Thyroid gland (tissue), 4 donors: ENCODE results near the gene ATP5ME.

Source experiments
- POLR2A ChIP-seq, 2 donors: fragments of 450-650 bp; IDR thresholded peaks; one replicate each; pipeline ENCODE4 v1.6.1; 2017; ENCODE audit warnings: antibody characterized with exemption in 2 of 2, mild to moderate bottlenecking in 2 of 2, moderate library complexity in 1 of 2
- TF ChIP-seq, protein P1 (sequence below), 6 experiments: fragments of 200-600 bp in 3 of 6; fragments of 450-650 bp in 3 of 6; sonication (generic) in 3 of 6; IDR thresholded peaks; one replicate each; pipeline ENCODE4 v1.5.1; 2016 to 2019; ENCODE audit warnings: antibody characterized with exemption in 6 of 6, mild to moderate bottlenecking in 2 of 6, inconsistent platforms in 1 of 6, moderate library complexity in 1 of 6

DNA sequence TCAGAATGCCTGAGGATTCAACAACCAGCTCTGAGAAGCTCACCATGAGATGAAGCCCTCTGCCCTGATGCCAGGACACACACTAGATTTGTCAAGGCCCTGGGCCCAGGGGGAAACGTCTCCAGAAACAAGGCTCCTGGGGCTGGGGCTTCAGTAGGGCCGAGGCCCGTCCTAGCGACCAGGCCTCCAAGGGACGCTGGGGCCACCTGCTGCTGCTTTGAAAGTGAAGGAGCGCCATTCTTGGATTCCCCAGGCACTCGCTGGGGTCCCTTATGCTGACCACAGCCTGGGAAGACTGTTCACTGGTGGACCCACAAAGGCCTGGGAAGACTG, 24.8 kb downstream of the ATP5ME start:
- TF ChIP-seq, protein P1, sequence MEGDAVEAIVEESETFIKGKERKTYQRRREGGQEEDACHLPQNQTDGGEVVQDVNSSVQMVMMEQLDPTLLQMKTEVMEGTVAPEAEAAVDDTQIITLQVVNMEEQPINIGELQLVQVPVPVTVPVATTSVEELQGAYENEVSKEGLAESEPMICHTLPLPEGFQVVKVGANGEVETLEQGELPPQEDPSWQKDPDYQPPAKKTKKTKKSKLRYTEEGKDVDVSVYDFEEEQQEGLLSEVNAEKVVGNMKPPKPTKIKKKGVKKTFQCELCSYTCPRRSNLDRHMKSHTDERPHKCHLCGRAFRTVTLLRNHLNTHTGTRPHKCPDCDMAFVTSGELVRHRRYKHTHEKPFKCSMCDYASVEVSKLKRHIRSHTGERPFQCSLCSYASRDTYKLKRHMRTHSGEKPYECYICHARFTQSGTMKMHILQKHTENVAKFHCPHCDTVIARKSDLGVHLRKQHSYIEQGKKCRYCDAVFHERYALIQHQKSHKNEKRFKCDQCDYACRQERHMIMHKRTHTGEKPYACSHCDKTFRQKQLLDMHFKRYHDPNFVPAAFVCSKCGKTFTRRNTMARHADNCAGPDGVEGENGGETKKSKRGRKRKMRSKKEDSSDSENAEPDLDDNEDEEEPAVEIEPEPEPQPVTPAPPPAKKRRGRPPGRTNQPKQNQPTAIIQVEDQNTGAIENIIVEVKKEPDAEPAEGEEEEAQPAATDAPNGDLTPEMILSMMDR (IDR thresholded peaks at IDR 0.05), result no peak
- TF ChIP-seq POLR2A (IDR thresholded peaks at IDR 0.05), result no peak
